H1 (cell line): Measurements from ENCODE around the gene CRY1. TPM values are rescaled to one million over a fixed set of nuclear protein-coding genes. Genes with fewer than 3 reads are reported as not detected.

Experiments
- CTCF ChIA-PET: fragments of 300-600 bp; sonication (Branson Sonifier 250); formaldehyde crosslinking; loops from one replicate; lab custom pipeline; 2021; ENCODE audit not compliant: partially characterized antibody; lab: Charles Lee
- POLR2A ChIA-PET: fragments of 300-600 bp; sonication (Branson Sonifier 250); formaldehyde crosslinking; loops from one replicate; lab custom pipeline; 2021; ENCODE audit warnings: inconsistent platforms; ENCODE audit not compliant: partially characterized antibody; lab: Charles Lee
- DNase-seq, 2 experiments: peaks; one replicate each; pipeline versions ENCODE4 v3.0.0 to v3.0.0-alpha.2; 2010 to 2022; ENCODE audit warnings: low spot score in 2 of 2, low read depth in 1 of 2, mixed read lengths in 1 of 2
- FAIRE-seq: peaks from 2 replicates; lab custom pipeline; 2011; peaks lifted over from hg19 to GRCh38; lab: Jason Lieb, UNC
- H2AFZ ChIP-seq: 2 replicates; pipeline ENCODE4 v1.8.1; 2012; ENCODE audit warnings: low read length, inconsistent platforms
- H2AK5ac ChIP-seq: 2 replicates; pipeline ENCODE4 v1.6.1; 2013; ENCODE audit warnings: low read depth, low read length
- H2BK120ac ChIP-seq: replicated peaks from 2 replicates; pipeline ENCODE3; 2013; ENCODE audit warnings: low read depth, low read length, inconsistent platforms
- H2BK12ac ChIP-seq: 2 replicates; pipeline ENCODE4 v1.6.1; 2013; ENCODE audit warnings: low read depth, low read length
- H2BK15ac ChIP-seq: 2 replicates; pipeline ENCODE4 v1.6.1; 2013; ENCODE audit warnings: low read length
- H2BK20ac ChIP-seq: 2 replicates; pipeline ENCODE4 v1.6.1; 2013; ENCODE audit warnings: low read length
- H2BK5ac ChIP-seq: 2 replicates; pipeline ENCODE4 v1.6.1; 2013; ENCODE audit warnings: low read depth, low read length
- H3K14ac ChIP-seq: 2 replicates; pipeline ENCODE4 v1.6.1; 2013; ENCODE audit warnings: inconsistent platforms; ENCODE audit not compliant: insufficient read length
- H3K18ac ChIP-seq: 2 replicates; pipeline ENCODE4 v1.6.1; 2013; ENCODE audit warnings: low read length; ENCODE audit errors: extremely low read depth
- H3K23ac ChIP-seq: 2 replicates; pipeline ENCODE4 v1.6.1; 2013; ENCODE audit warnings: inconsistent platforms; ENCODE audit not compliant: insufficient read length
- H3K23me2 ChIP-seq: 2 replicates; pipeline ENCODE4 v1.6.1; 2013; ENCODE audit warnings: low read depth, low read length
- H3K27ac ChIP-seq: 2 replicates; pipeline ENCODE4 v1.6.1; 2011; ENCODE audit warnings: low read depth, low read length, inconsistent platforms
- H3K27me3 ChIP-seq, 4 experiments: replicated peaks in 1 of 4; 1 replicate in 1 of 4; 2 replicates in 3 of 4; pipeline versions ENCODE4 v1.6.1 to v1.8.1; 2011 to 2013; ENCODE audit warnings: low read length in 3 of 4, mild to moderate bottlenecking in 3 of 4, inconsistent platforms in 2 of 4, mixed read lengths in 2 of 4, moderate library complexity in 1 of 4; ENCODE audit not compliant: control insufficient read depth in 3 of 4, insufficient read depth in 3 of 4; ENCODE audit errors: extremely low read depth in 1 of 4
- H3K36me3 ChIP-seq, 4 experiments: 2 replicates each; pipeline versions ENCODE4 v1.6.1 to v1.8.1; 2011 to 2013; ENCODE audit warnings: mild to moderate bottlenecking in 4 of 4, low read length in 3 of 4, moderate library complexity in 2 of 4, control low read depth in 1 of 4, inconsistent platforms in 1 of 4; ENCODE audit not compliant: insufficient read depth in 4 of 4, control insufficient read depth in 2 of 4
- H3K4ac ChIP-seq: replicated peaks from 2 replicates; pipeline ENCODE3; 2013; ENCODE audit warnings: low read length, low read depth, mixed read lengths, inconsistent platforms; ENCODE audit not compliant: insufficient read length
- H3K4me1 ChIP-seq, 4 experiments: replicated peaks in 1 of 4; 1 replicate in 1 of 4; 2 replicates in 3 of 4; pipeline versions ENCODE4 v1.6.1 to v1.8.1; 2011 to 2013; ENCODE audit warnings: low read length in 3 of 4, inconsistent platforms in 2 of 4, mixed read lengths in 1 of 4; ENCODE audit not compliant: insufficient read depth in 4 of 4, control insufficient read depth in 3 of 4
- H3K4me2 ChIP-seq, 2 experiments: 2 replicates each; pipeline versions ENCODE4 v1.6.1 to v1.8.1; 2011 to 2013; ENCODE audit warnings: low read depth in 2 of 2, low read length in 2 of 2, control low read depth in 1 of 2, inconsistent platforms in 1 of 2, mild to moderate bottlenecking in 1 of 2; ENCODE audit not compliant: insufficient read depth in 1 of 2
- H3K4me3 ChIP-seq, 4 experiments: fragments of 200-600, 300-600 bp in 1 of 4; sonication (generic), shearing (Covaris generic), sonication (Bioruptor Twin) in 1 of 4; 2 replicates each; pipeline versions ENCODE4 v1.5.1 to v1.8.1; 2011 to 2016; ENCODE audit warnings: low read length in 4 of 4, low read depth in 3 of 4, control low read depth in 2 of 4, inconsistent platforms in 2 of 4, mild to moderate bottlenecking in 2 of 4, mixed read lengths in 1 of 4, moderate library complexity in 1 of 4; ENCODE audit not compliant: insufficient read depth in 2 of 4; ENCODE audit errors: extremely low read depth in 1 of 4
- H3K56ac ChIP-seq: replicated peaks from 2 replicates; pipeline ENCODE3; 2013; ENCODE audit warnings: low read depth, mild to moderate bottlenecking, mixed read lengths, low read length, inconsistent platforms; ENCODE audit not compliant: insufficient read length
- H3K79me1 ChIP-seq: 2 replicates; pipeline ENCODE4 v1.6.1; 2013; ENCODE audit warnings: low read depth, low read length, control low read depth
- H3K79me2 ChIP-seq, 2 experiments: 2 replicates each; pipeline versions ENCODE4 v1.6.1 to v1.8.1; 2012 to 2013; ENCODE audit warnings: low read length in 2 of 2, mild to moderate bottlenecking in 2 of 2, inconsistent platforms in 1 of 2; ENCODE audit not compliant: insufficient read depth in 2 of 2, control insufficient read depth in 1 of 2
- H3K9ac ChIP-seq, 4 experiments: replicated peaks in 1 of 4; 1 replicate in 1 of 4; 2 replicates in 3 of 4; pipeline versions ENCODE4 v1.6.1 to v1.8.1; 2011 to 2013; ENCODE audit warnings: low read depth in 3 of 4, low read length in 3 of 4, control low read depth in 2 of 4, mild to moderate bottlenecking in 2 of 4, moderate library complexity in 2 of 4, inconsistent platforms in 1 of 4; ENCODE audit errors: extremely low read depth in 1 of 4
- H3K9me3 ChIP-seq, 2 experiments: 2 replicates each; pipeline versions ENCODE4 v1.6.1 to v1.8.1; 2012 to 2013; ENCODE audit warnings: mild to moderate bottlenecking in 2 of 2, moderate library complexity in 2 of 2, control low read depth in 1 of 2, inconsistent platforms in 1 of 2, low read depth in 1 of 2, low read length in 1 of 2, mixed read lengths in 1 of 2; ENCODE audit not compliant: insufficient read depth in 2 of 2
- H4K20me1 ChIP-seq, 2 experiments: replicated peaks in 1 of 2; 2 replicates each; pipeline versions ENCODE3 to v1.8.1; 2011 to 2013; ENCODE audit warnings: inconsistent platforms in 2 of 2, low read length in 2 of 2, mild to moderate bottlenecking in 1 of 2; ENCODE audit not compliant: insufficient read depth in 2 of 2, control insufficient read depth in 1 of 2
- H4K5ac ChIP-seq: 2 replicates; pipeline ENCODE4 v1.6.1; 2013; ENCODE audit warnings: low read length, low read depth, mixed read lengths, inconsistent platforms; ENCODE audit not compliant: insufficient read length
- H4K8ac ChIP-seq: 2 replicates; pipeline ENCODE4 v1.8.0; 2013; ENCODE audit warnings: mild to moderate bottlenecking, moderate library complexity, low read length, inconsistent platforms; ENCODE audit not compliant: insufficient read depth; ENCODE audit errors: extremely low read depth
- H4K91ac ChIP-seq: replicated peaks from 2 replicates; pipeline ENCODE3; 2013; ENCODE audit warnings: low read length, mixed read lengths, inconsistent platforms; ENCODE audit not compliant: insufficient read length
- CREB1 ChIP-seq: IDR thresholded peaks from 2 replicates; pipeline ENCODE4 v1.6.1; 2012; ENCODE audit warnings: inconsistent platforms
- EGR1 ChIP-seq: IDR thresholded peaks from 2 replicates; pipeline ENCODE4 v1.6.1; 2011; ENCODE audit warnings: low read depth, low read length, borderline replicate concordance
- KDM5A ChIP-seq: fragments of 200-600 bp; IDR thresholded peaks from 2 replicates; pipeline ENCODE4 v1.7.1; 2012; ENCODE audit warnings: mild to moderate bottlenecking, low read length, inconsistent platforms, mixed read lengths
- POLR2A ChIP-seq, 2 experiments: IDR thresholded peaks; 1 replicate in 1 of 2; 2 replicates in 1 of 2; pipeline ENCODE4 v1.6.1; 2011; ENCODE audit warnings: low read depth in 2 of 2, low read length in 2 of 2, mild to moderate bottlenecking in 2 of 2; ENCODE audit errors: control extremely low read depth in 1 of 2
- SUZ12 ChIP-seq: fragments of 200-600 bp; sonication (generic); IDR thresholded peaks from 2 replicates; pipeline ENCODE4 v1.6.1; 2012; ENCODE audit warnings: mild to moderate bottlenecking, inconsistent platforms, low read length, moderate library complexity, mixed read lengths
- polyA plus RNA-seq, 7 experiments: library from polyadenylated mRNA; depleted of rRNA in 3 of 7; stranded (reverse) in 5 of 7; unstranded in 2 of 7; fragments of >200 nt in 5 of 7; fragments of 200-250 nt in 2 of 7; gene quantifications; 1 replicate in 5 of 7; 2 replicates in 1 of 7; 4 replicates in 1 of 7; pipeline versions ENCODE4 v1.2.1 to v1.2.3, GENCODE V29; 2011 to 2013; ENCODE audit warnings: missing spikeins in 2 of 7, mixed read lengths in 2 of 7
- total RNA-seq: library from RNA; stranded (reverse); fragmentation: NEBNext Ultra II Directional; extraction: Animal tissue kit (Norgen Biotek cat#: 25700); gene quantifications from 2 replicates; pipeline ENCODE4 v1.2.1, GENCODE V29; 2021

The CRY1 gene
- total and polyA plus RNA-seq, 2 of the 8 experiments (the other 6 are each of a cell fraction or from before 2014, with no cell fraction given): 13.6 to 25.1 TPM

DNA sequence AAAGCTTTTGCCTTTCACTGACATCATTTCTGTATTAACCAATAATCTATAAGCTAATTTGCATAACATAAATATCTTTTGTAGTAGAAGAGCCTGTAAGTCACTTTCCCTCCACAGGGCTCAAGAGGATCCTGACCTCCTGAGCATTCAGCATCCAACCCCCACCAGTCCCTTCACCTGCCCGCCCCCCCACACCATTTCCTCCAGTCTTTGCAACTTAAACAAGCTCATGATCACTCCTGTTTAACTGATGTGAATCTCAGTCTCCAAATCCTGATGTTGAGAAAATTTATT, 12.0 kb upstream of the CRY1 start (continued):
- TF ChIP-seq CREB1: no peak
- no peak for TF ChIP-seq SUZ12

DNA sequence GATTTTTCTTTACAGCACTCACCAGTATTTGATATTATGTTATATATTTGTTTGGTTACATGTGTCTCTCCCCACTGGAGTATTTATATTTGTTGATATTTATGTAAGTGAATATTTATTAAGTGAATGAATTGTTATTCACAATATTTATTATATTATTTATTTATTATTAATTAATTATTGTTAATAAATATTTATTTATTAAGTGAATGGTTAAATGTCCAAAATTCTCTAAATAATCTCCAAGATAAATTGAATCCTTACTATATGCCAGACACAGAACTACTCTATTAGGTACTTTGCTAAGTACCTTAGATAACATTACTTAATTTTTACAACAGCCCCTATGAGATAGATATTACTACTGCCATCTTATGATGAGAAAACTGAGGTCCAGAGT, 10.2 kb upstream of the CRY1 start:
- ChIA-PET POLR2A (no interaction called here), CTCF (interaction anchor here (0.7 to 5.5 kb wide), 4 partner anchors 13 to 454 kb away, joined by 3 to 77 read pairs (median 46); partner anchors contain the start of gene CRY1)
- H2AFZ ChIP-seq: no peak overlapping the region
- no peaks in the 10 kb centered on the region for H3K27me3 ChIP-seq
- no peak overlapping the region for H4K91ac ChIP-seq
- no peak overlapping the region for H3K18ac ChIP-seq
- no peak overlapping the region for H2BK12ac ChIP-seq
- TF ChIP-seq EGR1 (no peak), KDM5A (no peak), POLR2A (IDR thresholded peaks at IDR 0.05; ENCODE audit: control extremely low read depth in 1 of 2, low read depth in 2 of 2, low read length in 2 of 2) (no peak)
- H3K79me2 ChIP-seq: no peaks in the 10 kb centered on the region
- no peak overlapping the region for H3K14ac ChIP-seq
- no peaks in the 10 kb centered on the region for H4K20me1 ChIP-seq
- no peaks in the 10 kb centered on the region for H3K36me3 ChIP-seq
- no peak overlapping the region for H3K56ac ChIP-seq
- no peaks in the 10 kb centered on the region for H3K4me1 ChIP-seq
- no peak overlapping the region for H2BK120ac ChIP-seq
- no peak overlapping the region for H3K23ac ChIP-seq
- no peak overlapping the region for H2BK5ac ChIP-seq
- H3K4ac ChIP-seq: no peak overlapping the region
- no peak overlapping the region for H4K5ac ChIP-seq
- no peak overlapping the region for H3K4me2 ChIP-seq
- no peak overlapping the region for H2BK20ac ChIP-seq
- H3K9me3 ChIP-seq: no peaks in the 10 kb centered on the region
- no peak for FAIRE-seq
- H3K27ac ChIP-seq: no peak overlapping the region
- H3K23me2 ChIP-seq: no peaks in the 10 kb centered on the region
- H4K8ac ChIP-seq: no peak overlapping the region
- H3K4me3 ChIP-seq: no peak overlapping the region
- H2BK15ac ChIP-seq: no peak overlapping the region
- no peak overlapping the region for H2AK5ac ChIP-seq
- no peak overlapping the region for H3K9ac ChIP-seq
- no peak for DNase-seq
- no peaks in the 10 kb centered on the region for H3K79me1 ChIP-seq
